Hippocampal formation (tissue), 2 donors: ENCODE results near the gene BRS3.

Source experiments
- DNase-seq, 2 donors: peaks; one replicate each; lab custom pipeline; 2025; lab: John Stamatoyannopoulos, UW

The BRS3 gene

GRCh38 chrX:136495043-136495442, 7.3 kb downstream of the BRS3 start:
- no peak for DNase-seq

GRCh38 chrX:136496186-136496763, 8.5 kb downstream of the BRS3 start:
- no peak for DNase-seq

DNA sequence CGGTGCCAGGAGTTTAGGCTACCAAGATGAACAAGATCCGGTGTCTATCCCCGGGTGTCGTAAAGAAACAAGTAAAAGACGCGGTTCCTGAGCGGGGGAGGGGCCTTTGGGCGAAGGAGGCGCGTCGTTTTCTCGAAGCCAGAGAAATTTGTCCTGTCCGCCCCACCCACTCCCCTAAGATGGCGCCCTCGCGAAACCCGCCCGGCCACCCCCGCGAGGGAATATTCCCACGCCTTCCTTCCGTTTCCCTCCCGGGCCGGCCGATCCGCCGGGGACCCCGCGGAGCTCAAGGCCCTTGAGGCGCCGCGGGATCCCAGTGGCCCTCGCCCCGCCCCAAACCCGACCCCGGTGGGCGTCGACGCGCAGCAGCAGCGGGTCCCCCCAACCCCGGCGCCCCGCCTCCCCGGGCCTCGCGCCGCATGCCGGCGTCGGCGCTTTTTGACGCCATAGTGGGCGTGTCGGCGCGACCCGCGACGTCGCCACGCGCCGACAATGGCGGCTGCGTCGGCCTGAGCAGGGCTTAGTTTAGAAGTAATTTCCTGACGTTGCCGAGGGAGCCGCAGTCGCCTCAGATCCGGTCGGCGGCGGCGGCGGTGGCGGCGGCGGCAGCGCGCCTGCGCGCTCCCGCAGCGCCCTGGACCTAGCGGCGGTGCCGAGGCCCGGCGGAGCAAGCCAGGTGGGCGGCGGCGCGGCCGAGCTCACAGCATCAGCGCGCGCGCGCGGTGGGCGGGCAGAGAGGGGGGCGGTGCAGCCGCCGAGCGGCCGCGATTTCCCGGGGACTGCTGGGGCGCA, 9.2 kb downstream of the BRS3 start:
- DNase-seq = peak; percentile 57 to 81

- no peak for DNase-seq
Observed at GRCh38 chrX:136497556-136498052, 9.9 kb downstream of the BRS3 start, which contains the start of gene HTATSF1. TSS of gene HTATSF1 (plus strand) at chrX:136497592. CDS start at chrX:136497685, 93 bp downstream.

DNA sequence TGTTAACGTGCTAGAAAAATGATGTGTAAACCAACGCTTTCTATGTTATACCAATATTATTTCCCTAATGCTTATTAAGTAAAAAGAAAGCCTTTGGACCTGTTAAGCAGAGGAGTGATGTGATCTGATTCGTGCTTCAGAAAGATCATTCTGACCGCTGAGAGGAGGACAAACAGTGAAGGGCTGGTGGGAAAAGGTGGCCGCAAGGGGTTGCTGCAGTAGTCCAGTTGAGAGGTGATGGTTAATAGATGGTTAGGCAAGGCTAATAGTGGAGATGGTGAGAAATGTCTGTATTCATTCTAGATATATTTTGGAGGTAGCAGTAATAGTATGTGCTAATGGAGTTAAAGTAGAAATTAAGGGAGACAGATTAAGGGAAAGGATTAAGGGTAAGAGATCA, 31.3 kb downstream of the BRS3 start:
- DNase-seq = no peak

GRCh38 chrX:136523770-136524169, 36.0 kb downstream of the BRS3 start:
- no peak for DNase-seq

DNA sequence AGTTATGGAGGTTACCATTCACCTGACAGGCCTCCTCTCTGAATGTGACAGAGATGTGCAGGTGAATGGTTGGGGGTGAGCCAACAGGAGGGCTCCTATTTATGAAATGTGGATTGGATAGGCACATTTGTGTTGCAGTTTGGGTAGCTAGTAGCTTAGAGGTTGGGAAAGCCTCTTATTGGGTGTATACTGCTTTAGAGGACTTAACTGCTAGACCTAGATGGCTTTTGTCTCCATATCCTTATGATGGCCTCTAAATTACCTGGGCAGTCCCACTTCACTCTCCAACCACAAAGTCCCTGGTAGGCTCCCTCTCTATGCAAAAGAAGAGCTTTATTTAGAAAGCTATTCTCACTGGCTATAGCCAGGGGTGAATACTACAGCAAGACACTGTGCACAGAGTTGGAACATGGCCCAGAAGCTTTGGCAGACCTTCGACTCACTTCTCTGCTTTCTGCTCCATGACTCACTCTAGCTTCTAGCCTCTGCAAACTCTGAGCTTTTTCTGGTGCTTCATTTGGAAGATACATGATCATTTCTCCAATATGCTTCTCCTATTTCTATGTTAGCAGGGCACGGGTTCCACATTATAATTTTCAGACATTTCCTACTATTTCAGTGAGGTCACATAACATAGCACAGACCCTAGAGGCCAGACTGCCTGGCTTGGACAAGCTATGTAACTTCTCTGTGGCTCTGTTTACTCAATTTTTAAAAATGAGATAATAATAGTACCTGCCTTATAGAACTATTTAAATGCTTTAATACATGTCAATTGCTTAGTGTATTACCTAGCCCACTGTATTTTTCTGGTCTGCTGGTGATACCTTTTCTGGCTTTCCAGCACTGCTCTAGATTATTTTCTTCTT, 38.2 kb downstream of the BRS3 start:
- DNase-seq = peak in 1 of 2 donors; percentile 4

DNA sequence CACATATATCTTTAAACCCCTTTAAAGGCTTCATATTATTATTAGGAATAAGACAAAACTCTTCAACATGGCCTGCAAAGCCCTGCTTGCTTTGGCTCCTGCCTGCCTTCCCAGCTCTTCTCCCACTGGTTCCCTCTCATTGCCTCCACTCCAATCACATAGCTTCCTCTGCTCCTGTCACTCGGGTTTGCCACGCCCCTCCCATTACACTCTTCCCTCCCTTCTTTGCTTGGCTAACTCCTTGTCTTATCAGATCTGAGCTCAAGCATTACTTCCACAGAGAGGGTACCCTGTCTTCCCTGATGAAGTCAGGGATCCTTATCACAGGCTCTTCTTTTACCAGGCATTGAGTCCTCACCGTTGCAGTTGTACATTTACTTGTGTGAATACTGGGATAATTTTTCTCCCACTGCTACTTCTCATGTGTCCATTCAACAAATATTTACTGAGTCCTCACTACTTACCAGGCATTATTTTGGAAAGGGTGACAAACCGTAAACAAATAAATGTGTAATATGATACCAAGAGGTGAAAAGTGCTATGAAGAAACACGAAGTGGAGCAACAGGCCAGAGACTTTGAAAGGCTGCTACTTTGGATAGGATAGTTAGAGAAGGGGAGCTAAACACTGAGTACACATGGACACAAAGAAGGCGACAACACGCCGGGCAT, 41.0 kb downstream of the BRS3 start:
- DNase-seq = no peak

DNA sequence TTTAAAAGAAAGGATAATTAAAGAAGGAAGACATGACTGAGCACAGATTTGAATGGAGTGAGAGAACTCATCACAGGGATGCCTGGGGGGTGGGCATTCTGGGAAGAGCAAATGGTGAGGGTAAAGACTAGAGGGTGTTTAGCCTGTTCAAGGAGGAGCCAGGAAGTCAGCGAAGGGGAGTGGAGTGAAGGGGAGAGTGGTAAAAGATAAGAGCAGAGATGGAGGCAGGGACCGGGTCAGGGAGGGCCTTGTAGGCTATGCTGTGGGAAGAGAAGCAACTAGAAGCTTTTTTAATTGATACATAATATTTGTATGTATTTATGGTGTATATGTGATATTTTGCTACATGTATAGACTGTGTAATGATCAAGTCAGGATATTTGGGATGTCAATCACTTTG, 42.0 kb downstream of the BRS3 start:
- DNase-seq = no peak

DNA sequence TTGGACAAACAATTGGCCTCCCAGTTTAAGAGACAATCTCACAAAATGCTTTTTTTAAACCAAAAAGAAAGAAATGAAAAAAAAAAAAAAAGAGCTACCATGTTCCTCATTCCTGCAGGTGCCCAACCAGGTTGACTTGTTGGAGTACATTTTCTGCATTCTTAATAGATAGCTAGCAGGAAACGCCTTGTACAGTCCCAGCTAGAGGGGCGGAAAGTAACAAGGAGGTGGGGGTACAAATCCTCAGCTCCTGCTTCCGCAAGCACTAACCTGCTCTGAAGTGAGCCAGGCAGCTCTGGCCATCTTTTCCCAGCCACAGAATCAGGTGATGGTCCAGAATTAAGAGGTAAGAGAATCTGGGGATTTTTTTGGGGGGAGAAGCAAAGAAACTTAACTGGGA, 44.2 kb downstream of the BRS3 start, which contains the start of gene VGLL1:
Gene VGLL1 (plus strand): TSS at position 265 of the 400 bp plus-strand sequence. CDS start 3,806 bp downstream, outside the sequence.
- no peak for DNase-seq

GRCh38 chrX:136534131-136534530, 46.4 kb downstream of the BRS3 start:
- DNase-seq = no peak

DNA sequence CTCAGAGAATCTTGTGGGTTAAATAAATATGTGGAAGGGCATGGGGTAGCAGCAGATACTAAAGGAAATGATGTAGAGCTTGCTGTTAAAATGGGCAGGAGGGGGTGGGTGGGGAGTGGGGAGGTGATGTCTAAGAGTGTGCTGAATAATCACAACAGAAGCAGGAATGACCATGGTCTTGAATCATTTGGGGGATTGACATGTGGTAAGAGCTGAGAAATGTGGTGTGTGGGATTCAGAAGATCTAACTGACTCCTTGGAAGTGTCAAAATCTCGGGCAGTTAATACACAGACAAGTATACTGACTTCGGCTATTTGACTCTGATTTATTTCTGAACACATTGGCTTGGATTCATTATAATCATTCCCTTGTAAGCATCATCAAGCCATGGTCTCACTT, 51.1 kb downstream of the BRS3 start:
- no peak for DNase-seq

DNA sequence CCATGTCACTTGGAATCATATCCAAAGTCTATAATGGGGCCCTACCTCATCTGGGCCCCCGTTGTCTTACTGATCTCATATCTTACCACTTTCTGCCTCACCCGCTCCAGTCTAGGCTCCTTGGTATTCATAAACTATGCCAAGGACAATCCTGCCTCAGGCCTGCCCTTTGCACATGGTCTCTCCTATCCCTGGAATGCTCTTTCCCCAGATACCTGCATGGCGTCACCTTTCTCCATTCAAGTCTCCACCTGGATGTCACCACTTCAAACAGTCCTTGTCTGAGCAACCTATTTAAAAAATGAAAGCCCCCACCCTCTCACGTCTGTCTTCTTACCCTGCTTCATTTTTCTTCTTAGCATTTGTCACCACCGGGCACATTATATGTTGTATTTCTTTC, 52.5 kb downstream of the BRS3 start:
- DNase-seq = no peak

DNA sequence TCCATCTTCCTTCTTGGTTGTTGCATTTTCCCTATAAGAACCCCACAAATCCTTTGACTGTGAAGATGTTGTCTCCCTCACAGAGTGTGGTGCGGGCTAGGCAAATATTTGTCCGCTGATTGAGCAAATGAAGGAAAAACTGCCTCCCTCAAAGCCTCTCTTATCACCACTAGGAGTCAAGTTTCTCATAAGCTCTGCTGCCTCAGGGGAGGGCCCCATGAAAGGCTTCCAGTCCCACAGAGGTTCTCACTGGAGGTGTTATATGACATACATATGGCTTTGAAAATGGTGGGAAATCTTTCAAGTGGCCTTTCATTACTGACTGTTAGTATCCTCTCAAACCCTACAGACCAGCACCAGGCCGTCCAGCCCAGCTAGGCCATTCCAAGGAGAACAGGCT, 53.5 kb downstream of the BRS3 start:
- DNase-seq = no peak

DNA sequence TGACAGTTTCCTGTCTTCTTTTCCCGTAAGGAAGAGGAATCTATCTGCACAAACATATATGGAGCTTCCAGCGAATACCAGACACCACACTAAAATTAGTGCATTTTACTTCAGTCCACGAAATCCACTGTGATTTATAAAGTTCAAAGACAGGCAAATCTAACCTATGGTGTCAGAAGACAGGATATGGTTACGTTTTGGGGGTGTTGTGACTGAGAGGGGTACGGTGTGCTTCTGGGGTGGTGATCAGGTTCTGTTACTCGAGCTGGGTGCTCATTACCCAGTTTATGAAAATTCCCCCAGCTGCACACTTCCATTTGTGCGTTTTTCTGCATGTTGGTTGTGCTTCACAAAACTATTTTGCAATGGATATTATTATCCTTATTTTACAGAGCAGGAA, 54.5 kb downstream of the BRS3 start:
- DNase-seq = no peak
